Body of pancreas (tissue), 4 donors: Measurements from ENCODE around the gene CRYBG2.

ENCODE experiments used
- POLR2A ChIP-seq, 3 donors: fragments of 450-650 bp; IDR thresholded peaks; one replicate each; pipeline ENCODE4 v1.6.1; 2016; ENCODE audit warnings: antibody characterized with exemption in 3 of 3, mild to moderate bottlenecking in 2 of 3
- TF ChIP-seq, protein P1 (sequence below), 7 experiments: fragments of 450-650 bp in 4 of 7; fragments of 200-600 bp in 3 of 7; sonication (generic) in 3 of 7; IDR thresholded peaks; one replicate each; pipeline ENCODE4 v1.5.1; 2016 to 2019; ENCODE audit warnings: antibody characterized with exemption in 7 of 7

DNA sequence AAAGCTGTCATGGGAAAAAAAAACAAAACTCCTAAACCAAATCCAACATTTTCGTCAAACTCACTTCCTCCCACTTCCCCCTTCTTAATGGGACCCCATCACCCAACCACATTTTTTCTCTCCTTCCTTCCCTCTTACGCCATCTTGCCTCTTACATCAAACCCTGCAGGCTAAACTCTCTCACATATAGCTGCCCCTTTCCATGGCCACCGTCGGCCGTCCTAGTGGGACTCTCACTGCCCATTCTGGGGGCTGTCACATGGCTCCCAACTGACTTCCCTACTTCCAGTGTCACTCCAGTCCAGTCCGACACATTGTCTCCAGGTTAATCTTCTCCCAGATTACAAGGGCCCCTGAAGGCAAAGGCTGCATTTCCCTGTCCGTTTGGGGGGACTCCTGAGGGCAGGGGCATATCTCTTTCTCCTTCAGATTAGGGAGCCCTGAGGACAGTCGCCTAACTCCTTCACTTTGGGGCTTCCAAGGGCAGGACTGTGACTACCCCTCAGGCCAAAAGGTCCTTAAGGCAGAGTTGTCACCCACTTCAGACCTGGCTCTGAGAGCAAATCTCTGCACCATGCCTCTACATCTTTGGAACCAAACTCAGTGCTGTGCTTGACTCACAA is 48.2 kb downstream of the CRYBG2 start:
- TF ChIP-seq, protein P1, sequence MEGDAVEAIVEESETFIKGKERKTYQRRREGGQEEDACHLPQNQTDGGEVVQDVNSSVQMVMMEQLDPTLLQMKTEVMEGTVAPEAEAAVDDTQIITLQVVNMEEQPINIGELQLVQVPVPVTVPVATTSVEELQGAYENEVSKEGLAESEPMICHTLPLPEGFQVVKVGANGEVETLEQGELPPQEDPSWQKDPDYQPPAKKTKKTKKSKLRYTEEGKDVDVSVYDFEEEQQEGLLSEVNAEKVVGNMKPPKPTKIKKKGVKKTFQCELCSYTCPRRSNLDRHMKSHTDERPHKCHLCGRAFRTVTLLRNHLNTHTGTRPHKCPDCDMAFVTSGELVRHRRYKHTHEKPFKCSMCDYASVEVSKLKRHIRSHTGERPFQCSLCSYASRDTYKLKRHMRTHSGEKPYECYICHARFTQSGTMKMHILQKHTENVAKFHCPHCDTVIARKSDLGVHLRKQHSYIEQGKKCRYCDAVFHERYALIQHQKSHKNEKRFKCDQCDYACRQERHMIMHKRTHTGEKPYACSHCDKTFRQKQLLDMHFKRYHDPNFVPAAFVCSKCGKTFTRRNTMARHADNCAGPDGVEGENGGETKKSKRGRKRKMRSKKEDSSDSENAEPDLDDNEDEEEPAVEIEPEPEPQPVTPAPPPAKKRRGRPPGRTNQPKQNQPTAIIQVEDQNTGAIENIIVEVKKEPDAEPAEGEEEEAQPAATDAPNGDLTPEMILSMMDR (IDR thresholded peaks at IDR 0.05), result no peak
- no peak for TF ChIP-seq POLR2A (IDR thresholded peaks at IDR 0.05)
